ENCODE measurements around the gene PWWP2B. TPM values are rescaled to one million over a fixed set of nuclear protein-coding genes. Genes with fewer than 3 reads are reported as not detected.

The PWWP2B gene
- total and polyA plus RNA-seq, 2 of the 8 experiments (the other 6 are each of a cell fraction or from before 2014, with no cell fraction given) = 5.3 to 10.8 TPM

DNA sequence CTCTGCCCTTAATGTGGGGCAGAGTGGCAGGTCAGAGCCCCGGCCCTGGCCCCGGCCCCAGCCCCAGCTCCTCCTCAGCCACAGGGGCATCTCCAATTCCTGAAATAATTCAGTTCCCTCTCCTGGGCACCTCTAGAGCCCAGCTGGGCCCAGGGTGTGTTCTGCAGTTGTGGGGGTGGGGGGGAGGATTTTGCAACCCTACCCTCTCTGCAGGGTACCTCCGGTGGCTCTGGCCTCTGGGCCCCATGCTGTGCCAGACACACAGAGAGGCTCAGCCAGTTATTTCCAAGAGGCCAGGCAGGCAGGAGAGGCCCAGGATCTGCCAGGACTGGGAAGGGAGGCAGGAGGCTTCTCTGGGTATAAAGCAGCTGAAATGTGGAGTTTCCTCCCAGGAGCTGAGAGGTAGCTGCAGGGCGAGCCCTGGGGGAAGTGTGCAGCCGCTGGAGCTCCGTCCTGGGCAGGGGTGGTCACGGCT lies 47.9 kb downstream of the PWWP2B start (continued):
- TF ChIP-seq, protein P1, sequence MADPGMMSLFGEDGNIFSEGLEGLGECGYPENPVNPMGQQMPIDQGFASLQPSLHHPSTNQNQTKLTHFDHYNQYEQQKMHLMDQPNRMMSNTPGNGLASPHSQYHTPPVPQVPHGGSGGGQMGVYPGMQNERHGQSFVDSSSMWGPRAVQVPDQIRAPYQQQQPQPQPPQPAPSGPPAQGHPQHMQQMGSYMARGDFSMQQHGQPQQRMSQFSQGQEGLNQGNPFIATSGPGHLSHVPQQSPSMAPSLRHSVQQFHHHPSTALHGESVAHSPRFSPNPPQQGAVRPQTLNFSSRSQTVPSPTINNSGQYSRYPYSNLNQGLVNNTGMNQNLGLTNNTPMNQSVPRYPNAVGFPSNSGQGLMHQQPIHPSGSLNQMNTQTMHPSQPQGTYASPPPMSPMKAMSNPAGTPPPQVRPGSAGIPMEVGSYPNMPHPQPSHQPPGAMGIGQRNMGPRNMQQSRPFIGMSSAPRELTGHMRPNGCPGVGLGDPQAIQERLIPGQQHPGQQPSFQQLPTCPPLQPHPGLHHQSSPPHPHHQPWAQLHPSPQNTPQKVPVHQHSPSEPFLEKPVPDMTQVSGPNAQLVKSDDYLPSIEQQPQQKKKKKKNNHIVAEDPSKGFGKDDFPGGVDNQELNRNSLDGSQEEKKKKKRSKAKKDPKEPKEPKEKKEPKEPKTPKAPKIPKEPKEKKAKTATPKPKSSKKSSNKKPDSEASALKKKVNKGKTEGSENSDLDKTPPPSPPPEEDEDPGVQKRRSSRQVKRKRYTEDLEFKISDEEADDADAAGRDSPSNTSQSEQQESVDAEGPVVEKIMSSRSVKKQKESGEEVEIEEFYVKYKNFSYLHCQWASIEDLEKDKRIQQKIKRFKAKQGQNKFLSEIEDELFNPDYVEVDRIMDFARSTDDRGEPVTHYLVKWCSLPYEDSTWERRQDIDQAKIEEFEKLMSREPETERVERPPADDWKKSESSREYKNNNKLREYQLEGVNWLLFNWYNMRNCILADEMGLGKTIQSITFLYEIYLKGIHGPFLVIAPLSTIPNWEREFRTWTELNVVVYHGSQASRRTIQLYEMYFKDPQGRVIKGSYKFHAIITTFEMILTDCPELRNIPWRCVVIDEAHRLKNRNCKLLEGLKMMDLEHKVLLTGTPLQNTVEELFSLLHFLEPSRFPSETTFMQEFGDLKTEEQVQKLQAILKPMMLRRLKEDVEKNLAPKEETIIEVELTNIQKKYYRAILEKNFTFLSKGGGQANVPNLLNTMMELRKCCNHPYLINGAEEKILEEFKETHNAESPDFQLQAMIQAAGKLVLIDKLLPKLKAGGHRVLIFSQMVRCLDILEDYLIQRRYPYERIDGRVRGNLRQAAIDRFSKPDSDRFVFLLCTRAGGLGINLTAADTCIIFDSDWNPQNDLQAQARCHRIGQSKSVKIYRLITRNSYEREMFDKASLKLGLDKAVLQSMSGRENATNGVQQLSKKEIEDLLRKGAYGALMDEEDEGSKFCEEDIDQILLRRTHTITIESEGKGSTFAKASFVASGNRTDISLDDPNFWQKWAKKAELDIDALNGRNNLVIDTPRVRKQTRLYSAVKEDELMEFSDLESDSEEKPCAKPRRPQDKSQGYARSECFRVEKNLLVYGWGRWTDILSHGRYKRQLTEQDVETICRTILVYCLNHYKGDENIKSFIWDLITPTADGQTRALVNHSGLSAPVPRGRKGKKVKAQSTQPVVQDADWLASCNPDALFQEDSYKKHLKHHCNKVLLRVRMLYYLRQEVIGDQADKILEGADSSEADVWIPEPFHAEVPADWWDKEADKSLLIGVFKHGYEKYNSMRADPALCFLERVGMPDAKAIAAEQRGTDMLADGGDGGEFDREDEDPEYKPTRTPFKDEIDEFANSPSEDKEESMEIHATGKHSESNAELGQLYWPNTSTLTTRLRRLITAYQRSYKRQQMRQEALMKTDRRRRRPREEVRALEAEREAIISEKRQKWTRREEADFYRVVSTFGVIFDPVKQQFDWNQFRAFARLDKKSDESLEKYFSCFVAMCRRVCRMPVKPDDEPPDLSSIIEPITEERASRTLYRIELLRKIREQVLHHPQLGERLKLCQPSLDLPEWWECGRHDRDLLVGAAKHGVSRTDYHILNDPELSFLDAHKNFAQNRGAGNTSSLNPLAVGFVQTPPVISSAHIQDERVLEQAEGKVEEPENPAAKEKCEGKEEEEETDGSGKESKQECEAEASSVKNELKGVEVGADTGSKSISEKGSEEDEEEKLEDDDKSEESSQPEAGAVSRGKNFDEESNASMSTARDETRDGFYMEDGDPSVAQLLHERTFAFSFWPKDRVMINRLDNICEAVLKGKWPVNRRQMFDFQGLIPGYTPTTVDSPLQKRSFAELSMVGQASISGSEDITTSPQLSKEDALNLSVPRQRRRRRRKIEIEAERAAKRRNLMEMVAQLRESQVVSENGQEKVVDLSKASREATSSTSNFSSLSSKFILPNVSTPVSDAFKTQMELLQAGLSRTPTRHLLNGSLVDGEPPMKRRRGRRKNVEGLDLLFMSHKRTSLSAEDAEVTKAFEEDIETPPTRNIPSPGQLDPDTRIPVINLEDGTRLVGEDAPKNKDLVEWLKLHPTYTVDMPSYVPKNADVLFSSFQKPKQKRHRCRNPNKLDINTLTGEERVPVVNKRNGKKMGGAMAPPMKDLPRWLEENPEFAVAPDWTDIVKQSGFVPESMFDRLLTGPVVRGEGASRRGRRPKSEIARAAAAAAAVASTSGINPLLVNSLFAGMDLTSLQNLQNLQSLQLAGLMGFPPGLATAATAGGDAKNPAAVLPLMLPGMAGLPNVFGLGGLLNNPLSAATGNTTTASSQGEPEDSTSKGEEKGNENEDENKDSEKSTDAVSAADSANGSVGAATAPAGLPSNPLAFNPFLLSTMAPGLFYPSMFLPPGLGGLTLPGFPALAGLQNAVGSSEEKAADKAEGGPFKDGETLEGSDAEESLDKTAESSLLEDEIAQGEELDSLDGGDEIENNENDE (IDR thresholded peaks at IDR 0.05; ENCODE audit: insufficient replicate concordance, low read length) = no peak
- TF ChIP-seq RAD21 (IDR thresholded peaks at IDR 0.05 in 1 of 2, conservative IDR thresholded peaks at IDR 0.05 in 1 of 2; ENCODE audit: low read depth in 2 of 2, low read length in 2 of 2) (no peak; a peak in 1 of 4 replicates), TAF7 (optimal IDR thresholded peaks at IDR 0.05; ENCODE audit: borderline replicate concordance, low read depth, low read length) (no peak), SP2 (IDR thresholded peaks at IDR 0.05; ENCODE audit: low read length) (no peak), SIN3A (conservative IDR thresholded peaks at IDR 0.05 in 1 of 2, IDR thresholded peaks at IDR 0.05 in 1 of 2; ENCODE audit: low read depth in 1 of 2, low read length in 2 of 2) (no peak), RBBP5 (IDR thresholded peaks at IDR 0.05; ENCODE audit: borderline replicate concordance, low read depth, low read length) (no peak), KDM5A (IDR thresholded peaks at IDR 0.05; ENCODE audit: low read length) (no peak), CBX5 (IDR thresholded peaks at IDR 0.05; ENCODE audit: low read depth, low read length) (no peak), ASH2L (IDR thresholded peaks at IDR 0.05; ENCODE audit: low read length) (no peak), NRF1 (IDR thresholded peaks at IDR 0.05; ENCODE audit: low read depth, low read length) (no peak), BCL11A (IDR thresholded peaks at IDR 0.05; ENCODE audit: low read depth in 2 of 2, low read length in 2 of 2) (no peak)

Data from H1 (cell line).